SKM-1 (cell line): ENCODE results near the gene OASL.
"Not testable (repeated sequence)": the region's sequence is repeated elsewhere in the genome, so short reads cannot be mapped to it uniquely, and the experiment has no call there.

Experiments
- DNase-seq: peaks from one replicate; lab custom pipeline; 2025; ENCODE audit not compliant: unreplicated experiment; lab: John Stamatoyannopoulos, UW

OASL gene

DNA sequence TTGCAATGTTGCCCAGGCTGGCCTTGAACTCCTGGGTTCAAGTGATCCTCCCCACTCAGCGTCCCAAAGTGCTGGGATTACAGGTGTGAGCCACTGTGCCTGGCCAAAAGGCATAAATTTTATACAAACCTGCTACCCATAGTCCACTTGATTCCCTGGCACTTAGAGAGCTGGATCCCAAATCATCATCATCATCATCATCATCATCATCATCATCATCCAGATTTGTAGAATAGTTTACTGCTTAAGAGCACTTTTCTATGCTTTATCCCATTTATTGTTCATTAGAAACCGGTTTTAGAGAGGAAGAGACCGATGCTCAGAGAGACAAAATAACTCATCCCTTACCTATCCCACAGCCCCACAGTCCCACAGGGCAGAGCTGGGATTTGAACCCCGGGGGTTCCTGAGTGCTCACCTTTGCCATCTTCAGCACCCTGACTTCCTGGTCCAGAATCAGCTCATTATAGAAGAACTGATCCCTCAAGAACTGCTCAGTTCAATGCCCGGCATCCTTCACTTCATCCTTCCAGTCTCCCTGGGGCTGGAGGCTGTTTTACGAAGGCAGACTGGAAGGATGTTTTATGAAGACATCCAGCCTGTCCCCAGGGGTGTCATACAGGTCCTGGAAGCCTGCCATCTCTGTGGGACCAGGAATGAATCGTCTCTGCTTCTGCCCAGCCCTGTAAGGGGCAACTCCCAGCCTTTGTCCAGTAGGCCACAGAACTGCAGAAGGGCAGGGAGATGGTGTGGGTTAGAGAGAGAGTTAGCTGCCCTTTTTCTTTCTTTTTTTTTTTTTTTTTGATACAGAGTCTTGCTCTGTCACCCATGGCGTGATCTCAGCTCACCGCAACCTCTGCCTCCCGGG is 20.2 kb upstream of the OASL start:
- DNase-seq = no peak

GRCh38 chr12:121057794-121058193 is 18.7 kb upstream of the OASL start:
- DNase-seq = no peak

- DNase-seq = no peak
Observed at GRCh38 chr12:121053706-121054105, 14.7 kb upstream of the OASL start.

DNA sequence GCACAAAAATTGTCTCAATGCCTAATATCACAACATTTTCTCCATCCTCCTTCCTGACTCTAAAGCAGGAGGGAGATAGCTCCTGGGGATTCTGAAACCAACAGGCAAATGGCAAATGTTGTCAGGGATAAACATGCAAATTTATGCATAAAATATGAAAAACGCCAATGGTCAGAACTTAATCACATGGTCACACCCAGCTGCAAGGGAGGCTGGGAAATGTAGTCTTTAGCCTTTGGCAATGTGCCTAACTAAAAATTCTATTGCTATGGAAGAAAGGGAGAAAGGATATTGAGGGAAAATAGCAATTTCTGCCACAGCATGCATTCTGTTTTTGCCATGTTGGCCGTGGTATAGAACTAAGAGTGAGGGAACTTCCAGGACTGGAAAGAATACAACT is 11.7 kb upstream of the OASL start:
- no peak for DNase-seq

GRCh38 chr12:121048442-121048841 is 9.4 kb upstream of the OASL start:
- no peak for DNase-seq

DNA sequence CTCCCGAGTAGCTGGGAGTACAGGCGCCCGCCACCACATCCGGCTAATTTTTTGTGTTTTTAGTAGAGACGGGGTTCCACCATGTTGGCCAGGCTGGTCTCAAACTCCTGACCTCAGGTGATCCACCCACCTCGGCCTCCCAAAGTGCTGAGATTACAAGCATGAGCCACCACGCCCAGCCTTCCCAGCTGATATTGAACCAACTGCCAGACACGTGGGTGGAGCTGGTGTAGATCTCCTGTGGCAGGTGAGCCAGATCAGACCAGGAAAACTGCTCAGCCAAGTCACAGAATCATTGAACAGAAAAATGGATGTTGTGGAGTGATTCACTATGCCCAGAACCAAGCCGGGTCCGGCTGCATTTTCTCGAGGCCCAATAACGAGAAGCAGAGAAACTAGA is 8.4 kb upstream of the OASL start:
- DNase-seq = not testable (repeated sequence)

DNA sequence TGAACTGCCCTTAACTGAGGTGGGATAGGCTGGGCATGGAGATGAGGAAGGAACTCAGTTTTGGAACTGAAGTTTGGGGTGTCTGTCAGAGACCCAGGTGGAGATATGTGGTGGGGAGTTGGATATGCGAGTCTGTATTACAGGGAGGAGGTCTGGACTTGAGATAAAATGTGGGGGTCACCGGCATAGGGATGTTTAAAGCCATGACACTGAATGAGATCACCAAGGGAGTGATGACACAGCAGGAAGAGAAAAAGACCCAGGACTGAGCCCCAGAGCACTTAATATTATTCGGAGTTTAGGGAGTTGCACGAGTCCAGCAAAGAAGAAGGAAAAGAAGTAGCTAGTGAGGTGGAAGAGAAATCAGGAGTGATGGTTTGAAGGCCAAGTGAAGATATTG is 4.0 kb upstream of the OASL start:
- no peak for DNase-seq

DNA sequence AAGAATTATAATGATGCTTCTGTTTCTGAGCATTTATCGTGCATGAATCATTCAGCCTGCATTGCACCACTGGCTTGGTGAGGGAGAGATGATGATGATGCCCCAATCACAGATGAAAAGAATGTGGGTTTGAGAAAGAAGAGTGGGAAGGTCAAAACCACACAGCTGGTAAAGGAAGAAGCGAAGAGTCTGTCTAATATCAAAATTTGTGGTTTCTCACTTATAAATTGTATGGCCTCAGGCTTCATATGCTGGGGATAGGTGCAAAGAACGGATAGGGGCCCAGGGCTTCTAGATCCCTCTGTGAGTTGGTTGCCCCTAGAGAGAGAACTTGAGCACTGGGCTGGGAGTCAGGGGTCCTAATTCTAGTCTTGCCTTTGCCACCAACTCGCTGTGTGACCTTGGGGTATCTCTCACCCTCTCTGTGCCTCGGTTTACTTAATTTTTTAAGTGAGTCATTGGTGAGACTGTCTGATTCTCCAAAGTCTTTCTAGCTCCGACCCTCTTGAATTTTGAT is 2.2 kb downstream of the OASL start:
- no peak for DNase-seq

- DNase-seq = no peak
Observed at GRCh38 chr12:121034616-121035305, 4.3 kb downstream of the OASL start.

DNA sequence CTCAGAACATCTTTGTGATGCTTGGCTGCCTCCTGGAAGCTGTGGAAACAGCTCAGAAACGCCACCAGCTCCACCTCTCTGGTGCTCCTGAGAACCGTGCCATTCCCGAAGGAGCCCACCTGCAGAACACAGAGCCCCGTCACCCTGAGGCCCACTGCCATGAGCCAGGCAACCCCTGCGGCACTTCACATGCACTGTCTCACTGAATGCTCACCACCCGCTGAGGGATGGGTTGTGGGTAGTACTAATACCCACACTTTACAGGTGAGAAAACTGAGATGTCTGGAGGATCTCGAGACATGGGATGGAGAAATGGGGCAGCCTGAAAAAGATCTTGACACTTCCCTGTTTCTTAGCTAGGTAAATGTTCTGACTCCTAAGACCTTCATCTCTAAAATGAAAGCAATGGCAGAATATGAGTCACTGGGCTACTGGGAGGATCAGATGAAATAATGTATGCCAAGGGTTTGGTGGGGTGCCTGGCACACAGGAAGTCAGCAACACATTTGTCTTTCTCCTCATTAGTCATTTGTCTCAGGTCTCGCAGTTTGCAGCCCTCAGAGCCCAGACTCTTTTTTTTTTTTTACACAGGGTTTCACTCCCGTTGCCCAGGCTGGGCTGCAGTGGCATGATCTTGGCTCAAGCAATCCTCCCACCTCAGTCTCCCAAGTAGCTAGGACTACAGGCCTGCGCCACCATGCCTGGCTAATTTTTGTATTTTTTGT is 5.3 kb downstream of the OASL start:
- DNase-seq = no peak

GRCh38 chr12:121030576-121031212 is 8.4 kb downstream of the OASL start:
- no peak for DNase-seq

DNA sequence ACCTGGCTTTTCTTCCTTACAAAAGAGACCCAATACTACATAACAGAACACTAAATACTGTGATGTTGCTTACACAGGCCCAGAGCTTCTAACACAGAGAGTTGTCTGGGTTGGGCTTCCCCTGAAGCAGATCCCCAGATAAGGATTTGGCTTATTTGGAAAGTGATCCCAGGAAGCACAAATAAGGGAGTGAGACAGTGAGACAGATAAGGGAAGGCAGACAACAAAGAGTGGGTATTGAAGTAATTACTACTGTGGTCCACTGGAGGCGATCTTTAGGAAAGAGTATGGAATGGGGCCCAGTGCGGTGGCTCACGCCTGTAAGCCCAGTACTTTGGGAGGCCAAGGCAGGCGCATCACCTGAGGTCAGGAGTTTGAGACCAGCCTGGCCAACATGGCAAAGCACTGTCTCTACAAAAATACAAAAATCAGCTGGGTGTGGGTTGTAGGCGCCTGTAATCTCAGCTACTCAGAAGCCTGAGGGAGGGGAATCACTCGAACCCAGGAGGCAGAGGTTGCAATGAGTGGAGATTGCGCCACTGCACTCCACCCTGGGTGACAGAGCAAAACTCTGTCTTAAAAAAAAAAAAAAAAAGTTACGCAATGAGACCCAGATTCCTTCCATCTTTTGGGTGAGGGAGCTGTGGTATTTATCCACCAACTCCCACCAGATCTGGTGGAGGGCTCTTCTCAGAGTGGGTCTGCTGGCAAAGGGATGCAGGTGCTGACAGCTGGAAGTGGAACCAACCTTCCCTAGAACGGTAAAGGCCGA is 12.6 kb downstream of the OASL start:
- DNase-seq = no peak

GRCh38 chr12:121025442-121026226 is 13.4 kb downstream of the OASL start:
- no peak for DNase-seq

GRCh38 chr12:121023799-121024198 is 15.2 kb downstream of the OASL start:
- no peak for DNase-seq

DNA sequence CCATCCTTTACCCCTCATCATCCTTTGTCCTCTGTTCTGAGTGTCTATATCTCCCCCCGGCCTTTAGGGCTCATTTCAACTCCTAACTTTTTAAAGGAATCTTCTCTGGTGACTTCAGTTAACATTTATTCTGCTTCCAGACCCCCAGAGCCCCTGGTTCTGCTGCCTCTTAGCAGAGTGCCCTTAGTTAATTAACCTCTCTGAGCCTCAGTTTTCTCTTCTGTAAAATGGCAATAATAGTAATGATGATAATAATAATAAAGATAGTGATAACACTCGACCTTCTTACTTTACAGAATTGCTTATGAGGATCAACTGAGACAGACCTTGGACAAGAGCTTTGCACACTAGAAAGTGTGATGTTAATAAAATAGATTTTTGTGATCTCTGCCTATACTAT is 16.3 kb downstream of the OASL start:
- no peak for DNase-seq

DNA sequence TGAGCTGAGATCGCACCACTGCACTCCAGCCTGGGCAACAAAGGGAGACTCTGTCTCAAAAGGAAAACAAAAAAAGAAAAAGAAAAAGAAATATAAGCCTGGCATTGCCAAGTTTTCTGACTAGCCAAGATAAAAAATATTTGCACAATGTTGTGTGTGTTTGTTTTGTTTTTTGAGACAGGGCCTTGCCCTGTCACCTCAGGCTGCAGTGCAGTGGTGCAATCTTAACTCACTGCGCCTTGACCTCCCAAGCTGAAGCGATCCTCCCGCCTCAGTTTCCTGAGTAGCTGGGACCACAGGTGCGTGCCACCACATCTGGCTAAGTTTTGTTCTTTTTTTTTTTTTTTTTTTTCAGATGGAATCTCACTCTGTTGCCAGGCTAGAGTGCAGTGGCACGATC is 17.3 kb downstream of the OASL start:
- no peak for DNase-seq

DNA sequence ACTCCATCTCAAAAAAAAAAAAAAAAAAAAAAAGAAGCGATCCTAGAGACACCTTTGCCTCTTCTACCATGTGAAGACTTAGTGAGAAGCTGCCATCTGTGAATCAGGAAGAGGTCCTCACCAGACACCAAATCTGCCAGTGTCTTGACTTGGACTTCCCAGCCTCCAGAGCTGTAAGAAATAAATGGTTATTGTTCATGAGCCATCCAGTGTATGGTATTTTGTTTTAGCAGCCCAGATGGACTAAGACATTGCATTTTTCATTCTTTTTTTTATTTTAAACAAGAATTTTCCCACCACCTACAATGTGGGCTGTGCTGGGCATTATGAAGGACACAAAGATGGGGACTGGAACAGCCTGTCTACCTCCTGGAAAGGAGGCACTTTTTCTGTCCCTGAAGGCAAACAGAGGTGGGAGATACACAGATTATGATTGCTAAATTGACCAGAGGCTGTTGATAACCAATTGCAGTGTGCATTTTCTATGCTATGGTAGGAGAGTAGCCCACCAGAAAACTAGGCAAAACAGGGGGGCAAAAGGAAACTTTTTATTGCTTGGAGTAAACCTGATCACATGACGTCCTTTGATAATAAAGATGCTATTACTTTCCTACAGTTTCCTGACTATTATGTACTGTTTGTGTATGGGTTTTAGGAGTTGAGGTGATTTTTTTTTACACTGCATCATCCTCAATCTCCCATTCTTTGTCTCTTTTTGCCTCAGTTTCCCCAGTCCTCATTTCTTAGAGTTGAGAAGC is 20.0 kb downstream of the OASL start:
- no peak for DNase-seq

GRCh38 chr12:121017966-121018491 is 21.0 kb downstream of the OASL start:
- no peak for DNase-seq
